Panc1 (cell line): Measurements from ENCODE around the gene MAPRE2. TPM values are rescaled to one million over a fixed set of nuclear protein-coding genes. Genes with fewer than 3 reads are reported as not detected.

Experiments
- ATAC-seq: fragments of 200-7000 bp; cut with Tn5 transposase; 2 replicates; pipeline ENCODE4 v1.9.1; 2020; ENCODE audit warnings: mild to moderate bottlenecking, moderate library complexity
- BruUV-seq: library from RNA; stranded (reverse); fragments of 400-500 nt; replicated peaks from 2 replicates; lab custom pipeline; 2021; lab: Mats Ljungman, UMichigan
- CTCF ChIA-PET: fragments of 300-600 bp; sonication (Branson Sonifier 250); formaldehyde crosslinking; loops from one replicate; lab custom pipeline; 2022; ENCODE audit warnings: antibody characterized with exemption; lab: Charles Lee
- POLR2A ChIA-PET: fragments of 300-600 bp; sonication (Branson Sonifier 250); formaldehyde crosslinking; loops from one replicate; lab custom pipeline; 2022; ENCODE audit warnings: antibody characterized with exemption; lab: Charles Lee
- DNase-seq: peaks from one replicate; pipeline ENCODE4 v3.0.0-alpha.2; 2010; ENCODE audit warnings: low read depth, low spot score
- H3K27ac ChIP-seq: 2 replicates; pipeline ENCODE4 v1.5.1; 2011; ENCODE audit warnings: mild to moderate bottlenecking, low read length, inconsistent platforms
- H3K27me3 ChIP-seq: fragments of 200-500 bp; sonication (Bioruptor generic); 2 replicates; pipeline ENCODE4 v1.6.0; 2014; ENCODE audit warnings: low read length, inconsistent platforms; ENCODE audit not compliant: control insufficient read depth, insufficient read depth
- H3K36me3 ChIP-seq: fragments of 200-500 bp; sonication (Bioruptor generic); 2 replicates; pipeline ENCODE4 v1.5.1; 2014; ENCODE audit warnings: inconsistent platforms, mild to moderate bottlenecking, low read length, moderate library complexity; ENCODE audit not compliant: control insufficient read depth, insufficient read depth
- H3K4me1 ChIP-seq: 2 replicates; pipeline ENCODE4 v1.5.1; 2011; ENCODE audit warnings: inconsistent platforms, mild to moderate bottlenecking, low read length, moderate library complexity; ENCODE audit not compliant: control insufficient read depth, insufficient read depth
- H3K4me3 ChIP-seq, 2 experiments: 2 replicates each; pipeline ENCODE4 v1.5.1; 2011 to 2012; ENCODE audit warnings: low read depth in 2 of 2, low read length in 2 of 2, mild to moderate bottlenecking in 2 of 2, inconsistent platforms in 1 of 2, moderate library complexity in 1 of 2
- H3K9me3 ChIP-seq: fragments of 200-500 bp; sonication (Bioruptor generic); 2 replicates; pipeline ENCODE4 v1.5.1; 2014; ENCODE audit warnings: low read depth, mild to moderate bottlenecking, inconsistent platforms, low read length, moderate library complexity; ENCODE audit not compliant: control insufficient read depth, insufficient read depth
- POLR2AphosphoS5 ChIP-seq: IDR thresholded peaks from 2 replicates; pipeline ENCODE4 v1.6.1; 2012; ENCODE audit warnings: mild to moderate bottlenecking, low read depth, low read length, moderate library complexity
- REST ChIP-seq, 2 experiments: IDR thresholded peaks; 2 replicates each; pipeline ENCODE4 v1.6.1; 2011 to 2012; ENCODE audit warnings: low read depth in 2 of 2, control low read depth in 1 of 2, low read length in 1 of 2, mild to moderate bottlenecking in 1 of 2, moderate library complexity in 1 of 2; ENCODE audit not compliant: insufficient read depth in 1 of 2
- SIN3A ChIP-seq: IDR thresholded peaks from 2 replicates; pipeline ENCODE4 v1.6.1; 2012; ENCODE audit warnings: low read depth, mild to moderate bottlenecking, low read length, moderate library complexity, borderline replicate concordance; ENCODE audit not compliant: insufficient read depth
- TCF7L2 ChIP-seq: IDR thresholded peaks from 2 replicates; pipeline ENCODE4 v1.6.1; 2011; ENCODE audit warnings: mild to moderate bottlenecking, low read depth, low read length, inconsistent platforms
- in situ Hi-C: cut with HindIII; loops from 2 replicates; pipeline ENCODE4 v1.10.0; 2016; ENCODE audit warnings: low sequenced_read_pairs, low pct_unique_long_range_greater_than_20kb
- intact Hi-C: fragments of 100-400 bp; cut with micrococcal nuclease; formaldehyde crosslinking; loops from one replicate; pipeline ENCODE4 v1.10.0; 2022; ENCODE audit not compliant: unreplicated experiment
- total RNA-seq: library from RNA; stranded (reverse); gene quantifications from one replicate; pipeline ENCODE4 v1.2.1, GENCODE V29; 2021; ENCODE audit not compliant: unreplicated experiment
- TF ChIP-seq, protein P1 (sequence below): fragments of 450-650 bp; IDR thresholded peaks from 2 replicates; pipeline ENCODE4 v1.5.1; 2017; ENCODE audit warnings: mild to moderate bottlenecking

MAPRE2 gene
- total RNA-seq, 1 experiment from 2014 or later = 14.1 TPM

GRCh38 chr18:35055105-35055504 is 13.9 kb downstream of the MAPRE2 start:
- TF ChIP-seq, protein P1, sequence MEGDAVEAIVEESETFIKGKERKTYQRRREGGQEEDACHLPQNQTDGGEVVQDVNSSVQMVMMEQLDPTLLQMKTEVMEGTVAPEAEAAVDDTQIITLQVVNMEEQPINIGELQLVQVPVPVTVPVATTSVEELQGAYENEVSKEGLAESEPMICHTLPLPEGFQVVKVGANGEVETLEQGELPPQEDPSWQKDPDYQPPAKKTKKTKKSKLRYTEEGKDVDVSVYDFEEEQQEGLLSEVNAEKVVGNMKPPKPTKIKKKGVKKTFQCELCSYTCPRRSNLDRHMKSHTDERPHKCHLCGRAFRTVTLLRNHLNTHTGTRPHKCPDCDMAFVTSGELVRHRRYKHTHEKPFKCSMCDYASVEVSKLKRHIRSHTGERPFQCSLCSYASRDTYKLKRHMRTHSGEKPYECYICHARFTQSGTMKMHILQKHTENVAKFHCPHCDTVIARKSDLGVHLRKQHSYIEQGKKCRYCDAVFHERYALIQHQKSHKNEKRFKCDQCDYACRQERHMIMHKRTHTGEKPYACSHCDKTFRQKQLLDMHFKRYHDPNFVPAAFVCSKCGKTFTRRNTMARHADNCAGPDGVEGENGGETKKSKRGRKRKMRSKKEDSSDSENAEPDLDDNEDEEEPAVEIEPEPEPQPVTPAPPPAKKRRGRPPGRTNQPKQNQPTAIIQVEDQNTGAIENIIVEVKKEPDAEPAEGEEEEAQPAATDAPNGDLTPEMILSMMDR = no peak
- TF ChIP-seq SIN3A = no peak
- no peak for TF ChIP-seq POLR2AphosphoS5
- TF ChIP-seq TCF7L2 = no peak
- TF ChIP-seq REST (IDR thresholded peaks at IDR 0.05; ENCODE audit: insufficient read depth in 1 of 2, low read depth in 2 of 2, low read length in 1 of 2) = no peak
- DNase-seq = no peak
- intact Hi-C loops (no loop called here), in situ Hi-C loops (no loop called here)
- H3K9me3 ChIP-seq = no peaks in the 10 kb centered on the region
- no peaks in the 10 kb centered on the region for H3K36me3 ChIP-seq
- no peaks in the 10 kb centered on the region for H3K27me3 ChIP-seq
- H3K27ac ChIP-seq = no peak overlapping the region
- no TSS peak for BruUV-seq
- peaks cover 2% of the 10 kb centered on the region for H3K4me1 ChIP-seq
- ATAC-seq = no peak
- POLR2A ChIA-PET = no interaction called here
- no peak overlapping the region for H3K4me3 ChIP-seq
- CTCF ChIA-PET = no interaction called here

DNA sequence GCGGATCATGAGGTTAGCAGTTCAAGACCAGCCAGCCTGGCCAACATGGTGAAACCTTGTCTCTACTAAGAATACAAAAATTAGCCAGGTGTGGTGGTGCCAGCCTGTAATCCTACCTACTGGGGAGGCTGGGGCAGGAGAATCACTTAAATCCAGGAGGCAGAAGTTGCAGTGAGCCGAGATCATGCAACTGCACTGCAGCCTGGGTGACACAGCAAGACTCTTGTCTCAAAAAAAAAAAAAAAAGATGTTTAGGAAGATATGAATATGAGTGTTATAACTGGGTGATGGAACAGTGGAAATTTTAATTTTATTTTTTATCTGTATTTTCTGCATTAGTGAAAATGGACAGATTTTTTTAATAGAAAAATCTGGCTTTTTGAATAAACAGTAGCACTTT is 14.5 kb downstream of the MAPRE2 start:
- ChIA-PET CTCF (no interaction called here), POLR2A (no interaction called here)
- Histone ChIP-seq H3K4me3 (no peak overlapping the region), H3K9me3 (no peaks in the 10 kb centered on the region), H3K27ac (no peak overlapping the region), H3K36me3 (no peaks in the 10 kb centered on the region), H3K4me1 (no peaks in the 10 kb centered on the region), H3K27me3 (no peaks in the 10 kb centered on the region)
- ATAC-seq = no peak
- TF ChIP-seq TCF7L2 = no peak
- TF ChIP-seq REST (IDR thresholded peaks at IDR 0.05; ENCODE audit: insufficient read depth in 1 of 2, low read depth in 2 of 2, low read length in 1 of 2) = no peak
- TF ChIP-seq SIN3A = no peak
- no peak for TF ChIP-seq POLR2AphosphoS5
- TF ChIP-seq, protein P1 = no peak
- intact Hi-C loops = no loop called here
- no peak for DNase-seq
- in situ Hi-C loops = no loop called here
- no TSS peak for BruUV-seq
